Aorta (tissue), 5 donors: ENCODE results near the gene PIGC. TPM values are rescaled to one million over a fixed set of nuclear protein-coding genes. Genes with fewer than 3 reads are reported as not detected.

ENCODE experiments used
- ATAC-seq: fragments of 200-7000 bp; cut with Tn5 transposase; one replicate; pipeline ENCODE4 v1.9.1; 2022; ENCODE audit warnings: moderate library complexity; ENCODE audit not compliant: low FRiP score
- DNase-seq, 2 donors: peaks; one replicate each; pipeline ENCODE4 v3.0.0-alpha.2; 2020
- H3K27ac ChIP-seq, 2 donors: one replicate each; pipeline ENCODE4 v1.5.1; 2013; ENCODE audit warnings: low read length in 2 of 2, mild to moderate bottlenecking in 2 of 2, moderate library complexity in 2 of 2, control low read depth in 1 of 2, inconsistent platforms in 1 of 2, low read depth in 1 of 2
- H3K27me3 ChIP-seq, 2 donors: one replicate each; pipeline ENCODE4 v1.6.1; 2013; ENCODE audit warnings: control low read depth in 1 of 2, low read length in 1 of 2, mild to moderate bottlenecking in 1 of 2, moderate library complexity in 1 of 2; ENCODE audit not compliant: insufficient read depth in 2 of 2, control insufficient read depth in 1 of 2
- H3K36me3 ChIP-seq, 2 donors: one replicate each; pipeline ENCODE4 v1.6.1; 2013; ENCODE audit warnings: control low read depth in 1 of 2, low read length in 1 of 2, mild to moderate bottlenecking in 1 of 2; ENCODE audit not compliant: insufficient read depth in 2 of 2, control insufficient read depth in 1 of 2
- H3K4me1 ChIP-seq, 2 donors: one replicate each; pipeline ENCODE4 v1.6.1; 2013; ENCODE audit warnings: low read length in 2 of 2, control low read depth in 1 of 2, mild to moderate bottlenecking in 1 of 2, moderate library complexity in 1 of 2; ENCODE audit not compliant: insufficient read depth in 2 of 2, control insufficient read depth in 1 of 2
- H3K4me3 ChIP-seq, 2 donors: one replicate each; pipeline ENCODE4 v1.5.1; 2013; ENCODE audit warnings: low read length in 2 of 2, control low read depth in 1 of 2, mild to moderate bottlenecking in 1 of 2
- H3K9me3 ChIP-seq: one replicate; pipeline ENCODE4 v1.6.1; 2013; ENCODE audit warnings: mild to moderate bottlenecking, low read length; ENCODE audit not compliant: control insufficient read depth
- WGBS, 2 donors: extraction: QIAGEN DNeasy Blood & Tissue Kit; methylation state at CpG; one replicate each; pipeline ENCODE4 v1.1.7; 2013; 5-methylcytosine and 5-hydroxymethylcytosine counted together
- intact Hi-C, 2 donors: fragments of 100-400 bp; cut with DNase I; formaldehyde crosslinking; loops; one replicate each; pipeline versions ENCODE4 v1.14.2 to v1.15.0; 2022
- polyA plus RNA-seq, 2 donors: library from polyadenylated mRNA; stranded (reverse); fragments of 200-250 nt; gene quantifications; one replicate each; pipeline ENCODE4 v1.2.3, GENCODE V29; 2013
- total RNA-seq, 2 donors: library from RNA; stranded (reverse); fragmentation: NEBNext Ultra II Directional; extraction: Animal tissue kit (Norgen Biotek cat#: 25700); gene quantifications; one replicate each; pipeline ENCODE4 v1.2.1, GENCODE V29; 2021
- donor health status: healthy with polysubstance abuse.
- donor health status: Bipolar disorder and iron deficiency.
- donor health status: DM: no; HTN: no; CAD: no.
- donor health status: DM: no; HTN: no; CAD: no.
- donor health status: DM: yes; HTN: yes; CAD: no.

The PIGC gene
- total and polyA plus RNA-seq, 4 donors = 18.0 to 27.2 (median 23.5) TPM

DNA sequence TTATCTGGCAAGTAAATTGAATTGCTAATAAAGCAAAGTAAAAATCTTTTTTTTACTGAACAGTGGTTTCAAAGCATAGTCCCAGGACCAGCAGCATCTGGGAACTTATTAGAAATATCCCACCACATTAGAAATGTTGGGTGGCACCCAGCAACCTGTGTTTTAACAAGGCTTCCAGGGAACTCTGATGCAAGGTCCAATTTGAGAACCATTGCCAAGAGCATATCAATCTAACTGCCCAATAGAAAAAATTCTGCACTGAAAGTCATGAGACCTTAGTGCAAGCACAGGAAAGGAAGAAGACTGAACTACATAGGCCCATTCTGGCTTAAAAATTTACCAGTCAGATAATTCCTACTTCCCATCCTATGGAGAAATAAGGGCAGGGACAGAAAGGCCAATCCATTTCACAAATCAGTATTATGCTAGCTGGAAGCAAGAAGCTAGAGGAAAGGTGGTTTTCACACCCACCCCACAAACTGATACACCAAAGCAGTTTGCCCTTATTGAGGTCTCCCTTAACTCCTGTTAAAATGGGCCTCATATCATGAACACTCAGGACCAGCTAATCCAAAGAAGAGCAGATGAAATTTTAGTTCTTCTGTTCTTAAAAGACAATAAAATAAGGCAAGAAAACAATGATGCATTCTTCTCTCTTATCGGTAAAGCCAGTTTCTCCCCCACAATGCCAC is 40.8 kb downstream of the PIGC start:
- intact Hi-C loops = no loop called here
- Histone ChIP-seq H3K4me3 (no peak overlapping the region), H3K4me1 (peaks cover 3 to 9% of the 10 kb centered on the region in 2 donors), H3K27me3 (no peaks in the 10 kb centered on the region), H3K36me3 (no peaks in the 10 kb centered on the region), H3K9me3 (no peaks in the 10 kb centered on the region), H3K27ac (peak overlapping the region in 1 of 2 donors; percentile 6)
- WGBS, 2 donors = 65 to 67% methylated on average over 1 of the region's 1 CpG
- no peak for ATAC-seq
- DNase-seq = no peak

DNA sequence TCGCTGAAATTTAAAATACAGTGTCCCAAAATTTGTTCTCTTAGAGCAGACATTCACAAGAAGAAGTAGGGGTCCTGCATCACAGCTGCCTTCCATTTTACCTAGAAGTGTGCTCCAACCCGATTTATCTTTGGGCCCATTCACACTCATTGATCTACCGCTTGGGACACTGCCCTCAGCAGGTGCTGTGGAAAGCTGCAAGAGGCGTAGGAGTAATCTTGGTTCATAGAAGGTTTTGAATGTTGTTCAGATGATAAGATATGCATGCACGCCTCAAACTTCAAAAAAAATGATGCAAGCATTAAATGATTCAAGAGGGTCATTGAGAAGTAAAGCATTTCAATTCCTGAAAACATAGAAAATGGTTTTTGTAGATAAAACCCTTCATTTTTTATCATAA is 42.0 kb downstream of the PIGC start:
- intact Hi-C loops = no loop called here
- 41 to 60% methylated on average over 5 of the region's 5 CpGs for WGBS, 2 donors
- H3K4me3 ChIP-seq = no peak overlapping the region
- no peaks in the 10 kb centered on the region for H3K9me3 ChIP-seq
- DNase-seq = no peak
- no peaks in the 10 kb centered on the region for H3K27me3 ChIP-seq
- ATAC-seq = no peak
- peaks cover 3 to 9% of the 10 kb centered on the region in 2 donors for H3K4me1 ChIP-seq
- H3K36me3 ChIP-seq = no peaks in the 10 kb centered on the region
- peak overlapping the region in 1 of 2 donors; percentile 68 for H3K27ac ChIP-seq

DNA sequence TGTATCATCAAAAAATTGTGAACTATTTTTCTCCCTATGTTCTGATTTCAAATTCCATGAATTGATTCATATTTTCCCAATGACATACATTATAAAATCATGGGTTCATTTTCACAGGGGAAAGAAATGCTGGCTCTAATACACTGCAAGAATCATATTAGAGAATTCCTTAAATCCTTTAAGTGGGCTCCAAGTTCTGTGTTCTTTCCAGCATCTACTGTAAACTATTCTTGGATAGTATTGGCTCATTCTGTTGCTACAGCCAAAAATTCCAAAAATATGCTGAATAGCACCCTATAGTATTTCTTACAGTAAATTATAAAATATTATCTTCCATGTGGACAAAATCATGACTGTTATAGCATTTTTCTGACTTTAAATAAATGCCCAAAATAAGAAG is 42.4 kb downstream of the PIGC start:
- intact Hi-C loops = no loop called here
- no peak for ATAC-seq

DNA sequence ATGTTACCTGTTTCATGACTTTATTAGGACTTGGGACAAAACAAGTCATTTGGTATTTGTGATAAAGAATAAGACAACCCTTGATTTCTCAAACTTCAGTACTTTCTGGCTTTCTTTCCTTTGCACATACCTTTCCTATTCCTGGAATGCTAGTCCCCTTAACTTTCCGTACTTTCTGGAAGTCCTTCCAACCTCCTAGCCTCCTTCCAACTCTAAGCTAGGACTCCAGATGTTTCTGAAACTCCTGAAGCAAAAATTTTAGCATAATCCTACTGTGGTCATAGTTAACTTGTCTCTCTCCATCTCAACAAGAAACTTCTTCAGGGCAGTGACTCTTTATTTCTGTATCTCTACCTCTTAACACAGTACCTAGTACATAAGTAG is 43.2 kb downstream of the PIGC start:
- Histone ChIP-seq H3K4me1 (peaks cover 3 to 9% of the 10 kb centered on the region in 2 donors), H3K36me3 (no peaks in the 10 kb centered on the region), H3K27me3 (no peaks in the 10 kb centered on the region), H3K27ac (peak overlapping the region in 1 of 2 donors; percentile 71), H3K9me3 (no peaks in the 10 kb centered on the region), H3K4me3 (no peak overlapping the region)
- intact Hi-C loops = no loop called here
- DNase-seq (no peak), ATAC-seq (no peak)
- WGBS, 2 donors = 4 to 9% methylated on average over 1 of the region's 1 CpG

More for the DNA sequence above, 42.4 kb downstream of the PIGC start:
- Histone ChIP-seq H3K4me3 (no peak overlapping the region), H3K4me1 (peaks cover 3 to 9% of the 10 kb centered on the region in 2 donors), H3K27ac (no peak overlapping the region), H3K27me3 (no peaks in the 10 kb centered on the region), H3K9me3 (no peaks in the 10 kb centered on the region), H3K36me3 (no peaks in the 10 kb centered on the region)
- DNase-seq = no peak

DNA sequence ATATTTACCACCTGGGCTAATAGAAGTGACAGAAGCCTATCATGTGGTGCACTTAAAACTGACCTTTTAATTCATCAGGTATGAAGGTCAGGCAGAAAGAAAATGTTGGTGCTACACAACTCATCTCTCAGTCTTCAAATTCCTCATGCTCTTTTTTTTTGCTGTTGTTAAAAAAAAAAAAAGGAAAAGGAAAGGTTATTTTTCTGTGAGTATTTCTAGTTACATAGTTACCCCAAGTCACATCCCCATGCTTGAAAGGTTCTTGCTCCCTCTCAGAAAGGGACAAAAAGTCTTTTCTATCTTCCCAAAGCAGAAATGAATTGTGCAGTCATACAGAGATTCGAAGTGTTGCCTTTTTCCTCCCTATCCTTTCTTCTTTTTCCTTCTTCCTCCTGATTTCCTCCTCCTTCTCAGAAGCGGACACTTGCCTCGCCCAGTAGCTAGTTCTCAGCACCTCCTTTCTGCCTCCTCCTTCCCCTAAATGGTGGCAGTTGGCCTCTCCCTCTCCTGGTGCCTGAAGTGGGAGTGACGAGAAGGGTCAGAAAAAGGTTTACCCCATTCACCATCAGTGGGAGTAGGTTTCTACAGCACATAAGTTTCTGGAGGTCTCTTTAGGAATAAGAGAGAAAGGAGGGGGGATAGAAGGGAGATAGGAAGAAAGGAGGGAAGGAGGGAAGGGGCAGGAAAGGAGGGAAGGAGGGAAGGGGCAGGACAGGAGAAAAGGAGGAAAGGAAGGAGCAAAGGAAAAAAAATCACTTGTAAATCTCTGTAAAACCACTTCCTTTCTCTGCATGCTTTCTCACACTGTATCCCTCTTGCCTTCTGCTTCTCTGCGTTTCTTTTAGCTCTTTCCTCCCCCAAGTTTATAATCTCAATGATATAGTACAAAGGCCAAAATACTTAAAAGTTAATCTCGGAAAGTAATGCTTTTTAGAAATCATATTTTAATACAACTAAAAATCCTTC is 43.8 kb downstream of the PIGC start:
- Histone ChIP-seq H3K36me3 (no peaks in the 10 kb centered on the region), H3K4me1 (peaks cover 3 to 9% of the 10 kb centered on the region in 2 donors), H3K9me3 (no peaks in the 10 kb centered on the region), H3K27me3 (no peaks in the 10 kb centered on the region), H3K27ac (peak overlapping the region; percentile 95 to 100), H3K4me3 (no peak overlapping the region)
- peak; percentile 30 for ATAC-seq
- WGBS, 2 donors = 25 to 26% methylated on average over 6 of the region's 6 CpGs
- DNase-seq = no peak
- intact Hi-C loops = loop anchor here (2.0 to 5.0 kb wide), 5 partner anchors 77 to 309 kb away; no protein-coding TSS in a partner anchor

DNA sequence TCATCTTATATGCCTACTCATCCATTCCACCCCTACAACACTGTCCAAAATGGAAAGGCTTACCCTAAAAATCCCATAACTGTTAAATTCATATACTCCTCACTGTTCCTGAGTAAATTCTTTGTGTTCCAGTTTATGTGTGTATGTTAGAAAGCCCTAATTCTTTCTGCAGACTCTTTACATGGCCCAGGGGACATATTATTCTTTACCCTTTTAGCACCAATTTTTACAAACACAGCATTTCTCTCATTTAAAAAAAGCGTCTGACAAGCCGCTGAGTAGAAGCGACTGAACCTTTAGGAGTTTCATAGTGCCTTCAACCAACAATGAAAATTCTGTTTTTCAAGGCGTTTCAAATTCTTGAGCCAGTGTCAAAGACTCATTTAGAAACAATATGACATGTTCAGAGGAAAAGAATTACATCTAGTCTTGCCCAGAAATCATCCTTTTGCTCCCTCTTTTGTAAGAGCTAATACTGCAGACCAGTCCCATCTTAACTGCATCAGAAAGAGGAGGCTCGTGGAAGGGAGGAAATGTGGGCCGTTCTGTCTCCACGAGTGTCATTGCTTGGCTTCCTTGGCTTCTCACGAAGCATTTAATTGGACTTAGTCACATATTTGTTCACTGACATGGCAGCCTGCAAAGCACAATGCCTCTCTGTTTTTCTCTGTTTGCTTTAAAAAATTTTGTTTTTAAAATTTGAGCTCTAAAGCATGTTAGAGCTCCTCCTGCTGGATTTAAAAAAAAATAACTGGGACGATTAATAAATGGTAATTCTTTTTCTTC is 44.7 kb downstream of the PIGC start:
- DNase-seq = peak in 1 of 2 donors; percentile 70
- Histone ChIP-seq H3K4me3 (peak overlapping the region; percentile 1 to 26), H3K27ac (peak overlapping the region; percentile 68), H3K36me3 (no peaks in the 10 kb centered on the region), H3K4me1 (peaks cover 4 to 9% of the 10 kb centered on the region in 2 donors), H3K27me3 (no peaks in the 10 kb centered on the region), H3K9me3 (no peaks in the 10 kb centered on the region)
- intact Hi-C loops = loop anchor here (2.0 to 5.0 kb wide), 5 partner anchors 76 to 308 kb away; no protein-coding TSS in a partner anchor
- peak; percentile 91 for ATAC-seq
- WGBS, 2 donors = 3 to 4% methylated on average over 9 of the region's 9 CpGs

DNA sequence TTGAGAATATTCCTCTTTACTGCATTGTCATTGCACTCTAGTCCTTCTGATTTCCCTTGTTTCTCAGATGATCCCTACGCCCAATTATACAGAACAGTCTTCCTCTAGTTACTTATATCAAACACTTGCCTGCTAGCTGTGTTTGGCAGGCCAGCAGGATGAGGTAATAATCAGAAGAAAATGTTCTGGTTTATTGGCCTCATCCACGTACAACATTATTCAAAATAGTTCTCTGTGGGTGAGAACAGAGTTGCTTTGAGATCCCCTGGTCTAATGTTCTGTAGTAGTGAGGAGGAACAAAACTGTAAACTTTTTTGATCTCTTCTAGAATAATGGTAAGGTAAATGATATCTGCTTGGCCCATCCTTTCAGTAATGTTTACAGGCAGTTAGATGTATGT is 45.7 kb downstream of the PIGC start:
- no peak for DNase-seq
- intact Hi-C loops = loop anchor here (2.0 to 5.0 kb wide), 5 partner anchors 75 to 307 kb away; no protein-coding TSS in a partner anchor
- Histone ChIP-seq H3K36me3 (no peaks in the 10 kb centered on the region), H3K9me3 (no peaks in the 10 kb centered on the region), H3K27me3 (no peaks in the 10 kb centered on the region), H3K4me3 (no peak overlapping the region), H3K27ac (peak overlapping the region; percentile 17 to 68), H3K4me1 (peaks cover 4 to 5% of the 10 kb centered on the region in 2 donors)
- 7 to 12% methylated on average over 2 of the region's 2 CpGs for WGBS, 2 donors
- ATAC-seq = peak; percentile 49

DNA sequence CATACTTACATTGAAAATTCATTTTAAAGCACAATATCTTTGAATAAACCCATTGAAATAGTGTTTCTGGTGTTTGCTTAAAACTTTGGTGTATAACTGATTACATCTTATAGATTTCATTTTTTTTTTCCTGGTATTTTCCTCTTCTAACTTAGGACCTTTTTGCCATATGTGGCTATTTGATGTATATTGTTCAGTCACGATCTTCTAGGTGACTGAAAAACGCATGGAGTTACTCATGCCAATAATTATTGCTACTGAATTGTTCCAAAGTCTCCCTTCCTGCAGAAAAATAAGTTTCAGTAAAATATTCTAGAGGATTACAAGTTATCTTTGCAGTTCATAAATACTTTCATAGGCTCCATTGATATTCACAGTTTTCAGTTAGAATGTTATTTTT is 46.2 kb downstream of the PIGC start:
- DNase-seq (no peak), ATAC-seq (no peak)
- WGBS, 2 donors = 34 to 47% methylated on average over 2 of the region's 2 CpGs
- Histone ChIP-seq H3K36me3 (no peaks in the 10 kb centered on the region), H3K27ac (no peak overlapping the region), H3K4me1 (peaks cover 3 to 7% of the 10 kb centered on the region in 2 donors), H3K4me3 (no peak overlapping the region), H3K27me3 (no peaks in the 10 kb centered on the region), H3K9me3 (no peaks in the 10 kb centered on the region)
- intact Hi-C loops = loop anchor here (2.0 to 5.0 kb wide), 5 partner anchors 75 to 307 kb away; no protein-coding TSS in a partner anchor
